HG02763 (cell line): Measurements from ENCODE around the gene WDR76.
"Not testable (repeated sequence)": the region's sequence is repeated elsewhere in the genome, so short reads cannot be mapped to it uniquely, and the experiment has no call there.

ENCODE experiments used
- ATAC-seq: cut with Tn5 transposase; IDR thresholded peaks from one replicate; pipeline ENCODE4 v1.9.1; 2021; ENCODE audit warnings: mild to moderate bottlenecking, moderate library complexity; ENCODE audit not compliant: unreplicated experiment

Gene WDR76

DNA sequence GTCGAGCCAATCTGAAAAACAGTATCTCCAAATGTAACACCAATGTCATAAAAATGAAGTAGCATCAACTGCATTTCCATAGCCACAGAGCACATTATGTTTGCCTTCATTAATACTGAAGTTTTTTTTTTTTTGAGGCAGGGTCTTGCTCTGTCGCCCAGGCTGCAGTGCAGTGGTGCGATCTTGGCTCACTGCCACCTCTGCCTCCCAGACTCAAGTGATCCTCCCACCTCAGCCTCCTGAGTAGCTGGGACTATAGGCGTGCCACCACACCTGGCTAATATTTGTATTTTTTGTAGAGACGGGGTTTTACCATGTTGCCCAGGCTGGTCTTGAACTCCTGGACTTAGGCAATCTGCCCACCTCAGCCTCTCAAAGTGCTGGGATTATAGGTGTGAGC lies 11.7 kb upstream of the WDR76 start:
- not testable (repeated sequence) for ATAC-seq

DNA sequence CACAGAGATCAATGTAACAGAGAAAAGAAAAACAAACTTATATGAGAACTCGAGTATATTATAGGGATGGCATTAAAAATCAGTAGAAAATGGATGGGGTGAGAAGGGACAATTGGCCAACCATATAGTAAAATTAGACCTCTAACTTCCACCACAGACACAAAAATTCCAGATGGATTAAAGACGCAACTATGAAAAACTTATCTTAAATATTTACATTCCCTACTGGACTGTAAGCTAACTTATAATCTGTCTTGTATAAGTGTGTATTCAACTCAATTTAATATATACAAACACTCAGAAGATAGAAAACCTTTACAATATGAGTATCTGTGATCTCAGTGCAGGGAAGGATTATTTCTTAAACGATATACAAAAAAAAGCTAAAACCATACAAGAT lies 5.3 kb upstream of the WDR76 start:
- ATAC-seq, result no peak

DNA sequence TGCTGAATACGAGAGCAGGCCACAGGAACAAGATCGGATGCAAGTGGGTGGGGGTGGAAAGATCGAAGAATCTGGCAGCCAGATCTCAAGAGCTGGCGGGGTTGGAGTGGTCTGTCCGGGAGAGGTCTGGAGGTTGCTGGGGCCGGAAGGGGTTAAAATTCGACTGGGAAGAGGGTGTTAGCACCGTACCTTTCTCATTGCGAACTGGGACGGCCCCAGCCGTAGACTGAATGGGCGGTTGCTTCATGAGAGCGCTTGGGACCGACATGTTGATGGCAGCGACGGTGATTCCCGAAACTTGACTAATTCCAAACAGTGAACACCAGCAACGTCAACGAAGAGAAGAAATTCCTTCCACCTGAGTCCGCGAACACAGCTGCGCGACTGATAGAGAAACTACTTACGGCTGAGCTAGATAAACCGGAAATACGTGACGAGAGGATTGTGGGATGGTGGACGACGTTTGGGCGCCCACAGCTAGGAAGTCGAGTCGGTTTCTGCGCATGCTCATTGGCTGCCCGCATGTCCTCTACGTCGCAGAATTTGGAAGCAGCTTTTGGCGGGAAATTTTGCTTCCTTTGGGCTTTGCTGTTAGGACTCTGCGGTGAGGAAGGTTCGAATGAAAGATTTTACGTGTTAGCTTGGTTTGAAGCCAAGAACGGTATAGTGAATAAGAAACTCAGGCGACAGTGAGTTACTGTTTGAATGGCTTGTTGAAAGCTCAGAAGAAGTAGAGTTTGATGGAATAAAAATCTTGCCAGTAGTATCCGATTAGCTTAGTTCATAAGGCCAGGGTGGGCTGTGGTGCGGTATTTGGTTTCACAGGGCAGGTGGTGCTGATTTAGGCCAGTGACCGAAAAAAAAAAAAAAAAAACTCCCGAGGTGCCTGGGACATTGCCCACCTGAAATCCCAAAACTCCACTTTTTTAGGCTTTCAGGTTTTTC lies 2.2 kb upstream of the WDR76 start, which contains the start of gene MFAP1:
TSS of gene MFAP1 (minus strand) at position 389 of the 945 bp plus-strand sequence. CDS start at position 268, 121 bp downstream.
- peak; percentile 81 for ATAC-seq

DNA sequence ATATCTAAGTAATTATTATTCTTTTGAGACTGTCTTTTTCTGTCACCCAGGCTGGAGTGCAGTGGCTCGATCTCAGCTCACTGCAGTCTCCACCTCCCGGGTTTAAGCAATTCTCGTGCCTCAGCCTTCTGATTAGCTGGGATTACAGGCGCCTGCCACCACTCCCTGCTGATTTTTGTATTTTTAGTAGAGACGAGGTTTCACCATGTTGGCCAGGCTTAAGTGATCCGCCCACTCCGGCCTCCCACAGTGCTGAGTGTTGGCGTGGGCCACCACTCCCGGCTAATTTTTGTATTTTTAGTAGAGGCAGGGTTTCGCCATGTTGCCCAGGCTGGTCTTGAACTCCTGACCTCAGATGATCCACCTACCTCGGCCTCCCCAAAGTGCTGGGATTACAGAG lies 1.5 kb upstream of the WDR76 start:
- ATAC-seq, result not testable (repeated sequence)

DNA sequence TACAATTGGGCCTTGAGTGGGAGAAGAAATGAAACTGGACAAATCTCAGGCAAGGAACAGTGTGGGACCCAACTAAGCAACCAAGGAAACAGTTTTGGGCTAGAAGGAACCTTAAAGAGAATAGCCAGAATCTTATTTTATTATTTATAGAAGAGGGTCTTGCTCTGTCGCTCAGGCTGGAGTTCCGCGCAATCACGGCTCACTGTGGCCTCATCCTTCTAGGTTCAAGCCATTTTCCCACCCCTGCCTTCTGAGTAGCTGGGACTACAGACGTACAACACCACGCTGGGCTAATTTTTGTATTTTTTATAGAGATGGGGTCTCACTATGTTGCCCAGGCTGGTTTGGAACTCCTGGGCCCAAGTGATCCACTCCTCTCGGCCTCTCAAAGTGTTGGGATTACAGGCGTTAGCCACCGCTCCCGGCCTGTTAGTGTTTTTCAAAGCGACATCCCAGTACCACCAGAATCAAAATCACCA lies 734 bp upstream of the WDR76 start:
- ATAC-seq, result no peak

DNA sequence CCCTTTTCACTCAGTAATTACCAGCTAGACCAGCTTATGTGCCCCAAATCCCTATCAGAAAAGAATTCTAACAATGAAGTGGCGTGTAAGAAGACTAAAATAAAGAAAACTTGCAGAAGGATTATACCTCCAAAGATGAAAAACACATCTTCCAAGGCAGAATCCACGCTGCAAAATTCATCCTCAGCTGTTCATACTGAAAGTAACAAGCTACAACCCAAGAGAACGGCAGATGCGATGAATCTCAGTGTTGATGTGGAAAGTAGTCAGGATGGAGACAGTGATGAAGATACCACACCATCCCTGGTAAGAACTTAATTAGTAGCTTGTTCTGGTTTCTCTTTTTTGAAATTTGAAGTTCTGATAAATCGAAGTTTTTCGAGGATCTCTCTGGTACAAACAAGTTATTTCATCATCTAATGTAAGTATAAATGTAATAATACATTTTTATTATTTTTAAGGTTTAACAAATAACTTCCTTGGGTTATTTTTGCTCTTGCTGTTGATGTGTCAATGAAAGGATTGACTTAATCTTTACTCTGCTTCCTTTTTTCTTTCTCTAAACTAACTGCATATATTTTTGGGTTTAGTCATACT lies 1.4 kb downstream of the WDR76 start:
- no peak for ATAC-seq

DNA sequence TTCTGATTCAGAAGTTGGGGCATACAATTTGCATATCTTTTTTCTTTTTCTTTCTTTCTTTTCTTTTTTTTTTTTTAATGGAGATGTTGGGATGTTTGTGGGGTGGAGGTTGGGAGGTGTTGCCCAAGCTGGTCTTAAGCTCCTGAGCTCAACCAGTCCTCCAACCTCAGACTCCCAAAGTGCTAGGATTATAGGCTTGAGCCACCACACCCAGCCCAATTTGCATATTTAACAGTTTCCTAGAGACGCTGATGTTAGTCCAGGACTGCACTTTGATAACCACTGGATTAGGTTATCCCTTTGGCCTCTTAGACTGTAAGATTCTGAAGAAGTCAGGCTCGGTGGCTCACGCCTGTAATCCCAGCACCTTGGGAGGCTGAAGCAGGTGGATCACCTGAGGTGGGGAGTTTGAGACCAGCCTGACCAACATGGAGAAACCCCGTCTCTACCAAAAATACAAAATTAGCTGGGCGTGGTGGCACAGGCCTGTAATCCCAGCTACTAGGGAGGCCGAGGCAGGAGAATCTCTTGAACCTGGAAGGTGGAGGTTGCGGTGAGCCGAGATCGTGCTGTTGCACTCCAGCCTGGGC lies 3.2 kb downstream of the WDR76 start:
- ATAC-seq, result not testable (repeated sequence)

DNA sequence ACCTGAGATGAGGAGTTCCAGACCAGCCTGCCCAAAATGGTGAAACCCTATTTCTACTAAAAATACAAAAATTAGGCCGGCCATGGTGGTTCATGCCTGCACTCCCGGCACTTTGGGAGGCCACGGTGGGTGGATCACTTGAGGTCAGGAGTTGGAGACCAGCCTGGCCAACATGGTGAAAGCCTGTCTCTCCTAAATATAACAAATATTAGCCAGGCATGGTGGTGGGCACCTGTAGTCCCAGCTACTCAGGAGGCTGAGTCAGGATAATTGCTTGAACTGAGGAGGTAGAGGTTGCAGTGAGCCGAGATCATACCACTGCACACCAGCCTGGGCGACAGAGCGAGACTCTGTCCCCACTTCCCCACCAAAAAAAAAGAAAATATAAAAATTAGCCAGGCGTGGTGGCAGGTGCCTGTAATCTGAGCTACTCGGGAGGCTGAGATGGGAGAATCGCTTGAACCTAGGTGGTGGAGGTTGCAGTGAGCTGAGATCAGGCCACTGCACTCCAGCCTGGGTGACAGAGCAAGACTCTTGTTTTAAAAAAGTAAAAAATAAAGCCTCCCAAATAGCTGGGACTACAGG lies 4.0 kb downstream of the WDR76 start:
- not testable (repeated sequence) for ATAC-seq

DNA sequence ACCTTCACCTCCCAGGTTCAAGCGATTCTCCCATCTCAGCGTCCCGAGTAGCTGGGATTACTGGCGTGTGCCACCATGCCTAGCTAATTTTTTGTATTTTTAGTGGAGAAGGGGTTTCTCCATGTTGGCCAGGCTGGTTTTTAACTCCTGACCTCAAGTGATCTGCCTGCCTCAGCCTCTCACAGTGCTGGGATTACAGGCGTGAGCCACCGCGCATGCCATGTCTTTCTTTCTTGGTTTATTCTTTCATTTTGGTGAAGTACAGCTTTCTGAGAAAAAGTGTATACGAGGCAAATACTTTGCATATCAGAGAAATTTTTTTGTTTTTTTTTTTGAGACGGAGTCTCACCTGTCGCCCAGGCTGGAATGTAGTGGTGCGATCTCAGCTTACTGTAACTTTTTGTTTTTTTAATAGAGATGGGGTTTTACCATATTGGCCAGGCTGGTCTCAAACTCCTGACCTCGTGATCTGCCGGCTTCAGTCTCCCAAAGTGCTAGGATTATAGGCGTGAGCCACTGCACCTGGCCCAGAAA lies 4.8 kb downstream of the WDR76 start:
- not testable (repeated sequence) for ATAC-seq

DNA sequence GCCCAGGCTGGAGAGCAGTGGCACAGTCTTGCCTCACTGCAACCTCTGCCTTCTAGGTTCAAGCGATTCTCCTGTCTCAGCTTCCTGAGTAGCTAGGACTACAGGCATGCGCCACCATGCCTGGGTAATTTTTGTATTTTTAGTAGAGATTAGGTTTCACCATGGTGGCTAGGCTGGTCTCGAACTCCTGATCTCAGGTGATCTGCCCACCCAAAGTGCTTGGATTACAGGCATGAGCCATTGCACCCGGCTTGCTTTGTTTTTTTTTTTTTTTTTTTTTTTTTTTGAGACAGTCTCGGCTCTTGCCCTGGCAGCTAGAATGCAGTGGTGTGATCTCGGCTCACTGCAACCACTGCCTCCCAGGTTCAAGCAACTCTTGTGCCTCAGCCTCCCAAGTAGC lies 5.7 kb downstream of the WDR76 start:
- ATAC-seq, result not testable (repeated sequence)

DNA sequence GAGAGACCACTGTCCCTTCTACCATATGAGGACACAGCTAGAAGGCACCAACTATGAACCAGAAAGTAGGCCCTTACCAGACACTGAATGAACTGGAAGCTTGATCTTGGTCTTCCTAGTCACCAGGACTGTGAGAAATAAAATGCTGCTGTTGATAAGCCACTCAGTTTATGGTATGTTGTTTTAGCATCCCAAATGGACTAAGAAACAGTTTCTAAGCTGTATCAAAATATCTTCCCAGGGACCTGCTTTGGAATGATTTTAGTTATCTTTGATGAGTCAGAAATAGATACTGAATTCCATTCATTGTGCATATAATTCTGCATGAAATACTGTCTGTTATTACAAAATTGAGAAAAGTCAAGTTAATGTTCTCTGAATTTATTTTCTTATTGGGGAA lies 18.6 kb downstream of the WDR76 start:
- ATAC-seq, result no peak

DNA sequence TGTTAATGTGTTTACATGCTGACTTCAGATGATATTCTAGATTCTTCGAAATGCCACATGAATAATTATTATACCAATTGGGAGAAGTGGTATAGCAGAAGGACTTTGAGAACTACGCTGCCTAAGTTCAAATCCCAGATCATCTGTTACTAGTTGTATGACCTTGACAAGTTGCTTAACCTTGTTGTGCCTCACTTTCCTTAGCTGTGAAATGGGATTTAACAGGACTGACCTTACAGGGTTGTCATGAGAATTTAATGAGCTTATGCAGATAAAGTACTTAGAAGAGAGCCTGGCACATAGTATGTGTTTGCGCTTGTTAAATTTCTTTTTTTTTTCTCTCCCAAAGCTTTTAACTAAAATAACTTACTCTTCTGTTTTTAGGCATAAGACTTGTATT lies 24.4 kb downstream of the WDR76 start:
- ATAC-seq, result no peak

DNA sequence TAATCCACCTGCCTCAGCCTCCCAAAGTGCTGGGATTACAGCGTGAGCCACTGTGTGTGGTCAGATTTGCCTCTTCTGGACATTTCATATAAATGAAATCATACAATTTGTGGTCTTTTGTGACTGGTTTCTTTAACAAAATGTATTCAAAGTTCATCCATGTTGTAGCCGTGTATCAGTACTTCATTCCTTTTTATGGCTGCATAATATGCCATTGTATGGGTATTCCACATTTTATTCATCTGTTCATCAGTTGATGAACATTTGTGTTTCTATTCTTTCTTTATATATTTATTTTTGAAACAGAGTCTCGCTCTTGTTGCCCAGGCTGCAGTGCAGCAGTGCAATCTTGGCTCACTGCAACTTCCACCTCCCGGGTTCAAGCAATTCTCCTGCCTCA lies 25.8 kb downstream of the WDR76 start:
- no peak for ATAC-seq

DNA sequence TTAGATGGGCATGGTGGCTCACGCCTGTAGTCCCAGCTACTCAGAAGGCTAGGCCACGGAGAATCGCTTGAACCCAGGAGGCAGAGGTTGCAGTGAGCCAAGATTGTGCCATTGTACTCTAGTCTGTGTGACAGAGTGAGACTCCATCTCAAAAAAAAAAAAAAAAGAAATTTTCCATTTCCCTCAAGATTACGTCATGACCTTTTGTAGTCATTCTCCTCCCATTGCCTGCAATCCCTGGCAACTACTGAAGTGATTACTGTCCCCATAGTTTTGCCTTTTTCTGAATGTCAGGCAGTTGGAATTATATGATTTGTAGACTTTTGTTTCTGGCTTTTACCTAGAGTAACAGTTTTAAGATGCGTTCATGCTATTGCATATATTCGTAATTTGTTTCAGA lies 28.0 kb downstream of the WDR76 start:
- no peak for ATAC-seq

DNA sequence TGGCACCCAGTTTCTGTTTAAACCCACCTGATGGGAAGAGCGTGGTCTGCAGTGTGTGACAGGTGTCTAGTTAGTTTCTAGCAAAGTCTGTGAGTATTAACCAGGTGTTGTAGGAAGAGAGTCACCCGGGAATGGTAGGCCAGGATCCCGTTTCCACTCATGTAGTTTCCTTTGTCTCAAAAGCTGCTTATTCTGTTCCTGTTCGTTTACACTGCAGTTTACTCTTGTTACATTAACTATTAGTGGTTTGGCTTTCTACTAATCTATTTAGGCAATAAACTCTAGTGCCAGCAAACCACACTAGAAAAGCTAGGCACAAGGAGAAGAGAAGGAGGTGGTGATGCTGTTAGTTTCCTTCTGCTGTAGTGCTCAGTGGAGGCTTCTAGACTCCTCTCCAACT lies 32.7 kb downstream of the WDR76 start:
- no peak for ATAC-seq

DNA sequence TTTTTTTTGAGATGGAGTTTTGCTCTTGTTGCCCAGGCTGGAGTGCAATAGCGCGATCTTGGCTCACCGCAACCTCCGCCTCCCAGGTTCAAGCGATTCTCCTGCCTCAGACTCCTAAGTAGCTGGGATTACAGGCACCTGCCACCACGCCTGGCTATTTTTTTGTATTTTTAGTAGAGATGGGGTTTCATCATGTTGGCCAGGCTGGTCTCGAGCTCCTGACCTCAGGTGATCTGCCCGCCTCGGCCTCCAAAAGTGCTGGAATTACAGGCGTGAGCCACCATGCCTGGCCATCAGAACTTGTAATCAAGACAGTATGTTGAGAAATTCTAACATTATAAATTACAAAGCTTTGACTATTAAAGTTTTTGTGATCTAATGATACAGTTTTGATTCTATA lies 39.8 kb downstream of the WDR76 start:
- ATAC-seq, result not testable (repeated sequence)

DNA sequence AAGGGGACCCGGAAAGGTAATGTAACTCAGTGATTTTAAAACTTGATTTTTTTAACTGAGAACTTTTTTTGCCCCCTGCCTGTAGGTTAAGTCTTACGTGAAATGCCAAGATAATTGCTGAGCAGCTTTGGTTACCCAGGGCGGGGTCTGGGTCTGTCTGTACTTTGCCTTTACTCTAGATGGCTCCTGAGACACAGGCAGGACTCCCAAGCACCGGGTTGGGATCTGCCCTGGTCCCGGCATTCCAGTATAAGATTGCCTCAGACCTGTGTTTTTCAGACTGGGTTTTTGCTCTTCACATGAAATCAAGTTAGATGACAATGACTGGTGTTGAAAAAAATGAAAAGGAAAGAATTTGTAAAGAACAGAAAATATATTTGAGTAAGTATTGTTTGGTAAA lies 40.3 kb downstream of the WDR76 start:
- no peak for ATAC-seq

DNA sequence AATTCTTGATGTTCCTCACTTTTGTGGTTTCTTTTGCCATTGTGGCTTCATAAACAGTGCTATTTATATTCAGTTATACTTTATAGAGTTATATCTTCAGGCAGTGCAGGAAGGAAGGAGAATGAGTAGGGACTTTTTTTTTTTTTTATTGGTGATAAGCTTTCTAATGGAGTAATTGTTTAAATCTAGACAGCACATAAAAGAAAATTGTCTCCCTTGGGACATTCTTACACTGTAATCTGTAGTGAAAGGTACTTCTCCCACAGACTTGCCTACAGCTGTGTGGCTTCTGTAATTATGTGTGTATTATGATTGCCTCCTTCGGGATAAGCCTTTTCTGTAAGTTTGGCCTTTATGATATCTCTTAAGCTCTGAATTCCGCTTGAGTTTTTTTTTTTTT lies 41.6 kb downstream of the WDR76 start:
- ATAC-seq, result no peak

DNA sequence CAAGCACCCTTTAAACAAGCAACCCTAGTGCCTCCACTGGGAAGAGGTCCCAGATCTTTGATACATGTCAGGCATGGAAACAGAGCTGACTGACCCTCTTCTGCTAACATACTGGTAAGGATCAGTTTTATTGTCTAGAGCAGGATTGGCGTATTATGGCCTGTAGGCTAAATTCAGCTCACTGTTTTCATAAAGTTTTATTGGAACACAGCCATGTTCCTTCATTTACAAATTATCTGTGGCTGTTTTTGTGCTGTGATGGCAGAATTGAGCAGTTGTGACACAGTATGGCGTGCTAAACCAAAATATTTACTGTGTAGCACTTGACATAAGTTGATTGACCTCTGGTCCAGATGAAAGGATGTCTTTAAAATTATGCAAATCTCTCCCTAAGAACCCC lies 45.0 kb downstream of the WDR76 start:
- ATAC-seq, result no peak

DNA sequence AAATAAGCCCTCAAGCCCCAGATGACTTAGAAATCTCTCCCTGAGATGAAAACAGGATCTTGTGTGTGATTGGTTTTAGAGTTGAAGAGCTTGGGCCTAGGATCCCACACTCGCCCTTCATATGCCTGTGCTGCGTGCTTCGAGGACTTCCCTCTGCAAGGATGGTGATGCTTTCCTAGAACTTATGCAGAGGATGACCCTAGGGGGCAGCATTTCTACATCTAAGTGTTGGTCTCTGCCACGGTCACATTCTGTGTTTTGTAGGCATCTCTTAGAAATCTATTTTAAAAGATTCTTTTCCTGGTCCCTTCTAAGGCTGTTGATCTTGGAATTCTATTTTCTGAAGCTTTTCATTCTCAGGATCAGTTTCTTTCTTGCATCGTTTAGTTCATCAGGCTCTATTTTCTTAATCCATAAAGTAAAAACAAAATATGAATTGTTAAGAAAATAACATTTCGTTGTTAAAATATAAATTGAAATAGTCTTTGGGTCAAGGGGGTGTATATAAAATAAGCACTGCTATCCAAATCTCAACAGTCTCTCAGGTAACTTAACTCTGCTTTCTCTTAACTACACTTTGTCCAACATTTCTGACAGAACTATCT lies 45.7 kb downstream of the WDR76 start:
- ATAC-seq, result no peak

DNA sequence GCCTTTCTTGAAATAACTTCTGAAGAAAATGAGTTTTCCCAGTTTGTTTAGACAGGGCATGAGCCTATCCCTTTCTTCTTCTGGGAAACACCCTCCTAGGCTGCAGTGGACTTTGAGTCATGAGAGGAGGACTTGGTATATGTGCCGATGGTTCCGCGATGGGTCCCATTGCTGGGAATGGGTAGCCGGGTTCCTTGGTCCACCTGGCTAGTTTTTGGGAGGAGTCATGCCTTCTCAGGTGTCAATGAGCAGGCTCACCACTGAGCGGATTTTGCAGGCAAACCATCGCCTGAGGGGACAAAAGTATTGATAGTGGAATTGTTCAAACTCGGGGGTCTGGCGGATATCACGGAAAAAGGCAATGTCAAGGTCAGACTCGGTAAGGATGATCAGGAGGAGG lies 46.8 kb downstream of the WDR76 start:
- no peak for ATAC-seq
